IMR-90 (cell line): ENCODE results near the gene B4GALNT2. TPM values are rescaled to one million over a fixed set of nuclear protein-coding genes. Genes with fewer than 3 reads are reported as not detected.

Experiments
- ATAC-seq: fragments of 200-7000 bp; cut with Tn5 transposase; 2 replicates; pipeline ENCODE4 v1.9.1; 2020; ENCODE audit warnings: low read depth, mild to moderate bottlenecking, moderate library complexity
- BruUV-seq: library from RNA; stranded (reverse); fragments of 400-500 nt; replicated peaks from 2 replicates; lab custom pipeline; 2021; lab: Mats Ljungman, UMichigan
- CTCF ChIA-PET: fragments of 300-600 bp; formaldehyde crosslinking; extraction: SDS; loops from one replicate; lab custom pipeline; 2021; ENCODE audit warnings: antibody characterized with exemption; lab: Yijun Ruan, JAX
- POLR2A ChIA-PET: fragments of 300-600 bp; sonication (Branson Sonifier 250); formaldehyde crosslinking; loops from one replicate; lab custom pipeline; 2022; ENCODE audit warnings: antibody characterized with exemption; ENCODE audit not compliant: unreplicated experiment; lab: Charles Lee
- DNase-seq: peaks from one replicate; pipeline ENCODE4 v3.0.0; 2013
- H2AFZ ChIP-seq: replicated peaks from 2 replicates; pipeline ENCODE3; 2013; ENCODE audit warnings: low read length, mild to moderate bottlenecking; ENCODE audit not compliant: poor library complexity
- H2AK5ac ChIP-seq: 2 replicates; pipeline ENCODE4 v1.6.1; 2013; ENCODE audit warnings: low read depth, low read length, inconsistent platforms
- H2AK9ac ChIP-seq: replicated peaks from 2 replicates; pipeline ENCODE3; 2013; ENCODE audit warnings: mild to moderate bottlenecking, low read depth, low read length, moderate library complexity; ENCODE audit not compliant: poor library complexity
- H2BK120ac ChIP-seq: 2 replicates; pipeline ENCODE4 v1.6.1; 2013; ENCODE audit warnings: low read depth, low read length, inconsistent platforms
- H2BK15ac ChIP-seq: 3 replicates; pipeline ENCODE4 v1.6.1; 2013; ENCODE audit warnings: low read depth, low read length, inconsistent platforms
- H2BK20ac ChIP-seq: 2 replicates; pipeline ENCODE4 v1.6.1; 2013; ENCODE audit warnings: low read depth, mild to moderate bottlenecking, inconsistent platforms, low read length, moderate library complexity
- H2BK5ac ChIP-seq: 2 replicates; pipeline ENCODE4 v1.6.1; 2013; ENCODE audit warnings: mild to moderate bottlenecking, low read depth, low read length, inconsistent platforms; ENCODE audit not compliant: poor library complexity, severe bottlenecking
- H3K14ac ChIP-seq: replicated peaks from 2 replicates; pipeline ENCODE4 v1.6.1; 2013; ENCODE audit warnings: low read depth, low read length, inconsistent platforms
- H3K18ac ChIP-seq: 2 replicates; pipeline ENCODE4 v1.6.1; 2013; ENCODE audit warnings: low read depth, low read length, control low read depth
- H3K23ac ChIP-seq: 2 replicates; pipeline ENCODE4 v1.6.1; 2013; ENCODE audit warnings: low read depth, low read length, inconsistent platforms
- H3K27ac ChIP-seq: 2 replicates; pipeline ENCODE4 v1.5.1; 2013; ENCODE audit warnings: mild to moderate bottlenecking, control low read depth, low read length; ENCODE audit not compliant: insufficient read depth
- H3K27me3 ChIP-seq: 2 replicates; pipeline ENCODE4 v1.6.1; 2013; ENCODE audit warnings: low read length; ENCODE audit not compliant: control insufficient read depth, insufficient read depth
- H3K36me3 ChIP-seq: 2 replicates; pipeline ENCODE4 v1.6.1; 2013; ENCODE audit warnings: low read length, mixed read lengths; ENCODE audit not compliant: control insufficient read depth, insufficient read depth
- H3K4ac ChIP-seq: 2 replicates; pipeline ENCODE4 v1.6.1; 2013; ENCODE audit warnings: low read depth, low read length, inconsistent platforms
- H3K4me1 ChIP-seq: 2 replicates; pipeline ENCODE4 v1.6.1; 2013; ENCODE audit warnings: low read length, mixed read lengths; ENCODE audit not compliant: control insufficient read depth, insufficient read depth
- H3K4me2 ChIP-seq: 2 replicates; pipeline ENCODE4 v1.6.1; 2013; ENCODE audit warnings: low read depth, mild to moderate bottlenecking, control low read depth, low read length, moderate library complexity
- H3K4me3 ChIP-seq: 2 replicates; pipeline ENCODE4 v1.5.1; 2013; ENCODE audit warnings: low read depth, mild to moderate bottlenecking, control low read depth, low read length, moderate library complexity; ENCODE audit not compliant: insufficient read depth
- H3K56ac ChIP-seq: 2 replicates; pipeline ENCODE4 v1.6.1; 2013; ENCODE audit warnings: low read length, inconsistent platforms; ENCODE audit not compliant: insufficient read depth; ENCODE audit errors: extremely low read depth
- H3K79me1 ChIP-seq, 2 experiments: 2 replicates each; pipeline ENCODE4 v1.6.1; 2013; ENCODE audit warnings: low read length in 2 of 2, inconsistent platforms in 1 of 2, low read depth in 1 of 2
- H3K9ac ChIP-seq: 2 replicates; pipeline ENCODE4 v1.6.1; 2013; ENCODE audit warnings: low read depth, low read length, control low read depth
- H3K9me1 ChIP-seq: 2 replicates; pipeline ENCODE4 v1.6.1; 2013; ENCODE audit warnings: low read length, inconsistent platforms; ENCODE audit not compliant: insufficient read depth
- H3K9me3 ChIP-seq: 2 replicates; pipeline ENCODE4 v1.6.1; 2013; ENCODE audit warnings: low read length; ENCODE audit not compliant: control insufficient read depth, insufficient read depth
- H4K20me1 ChIP-seq: 2 replicates; pipeline ENCODE4 v1.6.1; 2013; ENCODE audit warnings: low read length, inconsistent platforms; ENCODE audit not compliant: insufficient read depth
- H4K5ac ChIP-seq: 2 replicates; pipeline ENCODE4 v1.6.1; 2013; ENCODE audit warnings: mild to moderate bottlenecking, low read depth, low read length, control low read depth
- H4K8ac ChIP-seq, 2 experiments: 2 replicates each; pipeline ENCODE4 v1.6.1; 2013; ENCODE audit warnings: low read depth in 2 of 2, low read length in 2 of 2, control low read depth in 1 of 2, inconsistent platforms in 1 of 2
- H4K91ac ChIP-seq: 2 replicates; pipeline ENCODE4 v1.6.1; 2013; ENCODE audit warnings: low read depth, low read length, inconsistent platforms; ENCODE audit not compliant: insufficient read depth
- BHLHE40 ChIP-seq: fragments of 150-350 bp; IDR thresholded peaks from 2 replicates; pipeline ENCODE4 v1.6.1; 2016; ENCODE audit warnings: mild to moderate bottlenecking, low read depth, low read length
- CEBPB ChIP-seq: IDR thresholded peaks from 2 replicates; pipeline ENCODE4 v1.6.1; 2012; ENCODE audit warnings: low read depth, low read length, improper control_type of control experiment
- FOS ChIP-seq: fragments of 150-350 bp; IDR thresholded peaks from 2 replicates; pipeline ENCODE4 v1.6.1; 2016; ENCODE audit warnings: low read depth, low read length
- RCOR1 ChIP-seq: IDR thresholded peaks from 2 replicates; pipeline ENCODE4 v1.6.1; 2012; ENCODE audit warnings: mild to moderate bottlenecking, low read length, improper control_type of control experiment; ENCODE audit not compliant: insufficient replicate concordance
- SMC3 ChIP-seq: fragments of 150-350 bp; IDR thresholded peaks from 2 replicates; pipeline ENCODE4 v1.6.1; 2016; ENCODE audit warnings: low read depth, mild to moderate bottlenecking, antibody characterized with exemption, low read length, moderate library complexity
- WGBS, 2 experiments: methylation state at CpG; one replicate each; pipeline versions ENCODE4 v1.1.5 to v1.1.7; 2013; ENCODE audit warnings: missing lambda C conversion rate in 2 of 2; ENCODE audit not compliant: insufficient read length in 1 of 2; ENCODE audit errors: extremely low coverage in 2 of 2; 5-methylcytosine and 5-hydroxymethylcytosine counted together
- dilution Hi-C: fragments of 300-500 bp; cut with HindIII; formaldehyde crosslinking; loops from one replicate; pipeline ENCODE4 v1.14.3; 2018; ENCODE audit warnings: low sequenced_read_pairs; ENCODE audit not compliant: unreplicated experiment
- in situ Hi-C: fragments of 300-500 bp; cut with MboI; formaldehyde crosslinking; loops from 3 replicates; pipeline ENCODE4 v1.14.3; 2019; ENCODE audit warnings: low sequenced_read_pairs, inconsistent platforms, mixed read lengths
- intact Hi-C: fragments of 100-400 bp; cut with micrococcal nuclease; formaldehyde crosslinking; loops from 2 replicates; pipeline ENCODE4 v1.10.0; 2022
- polyA plus RNA-seq, 3 experiments: library from polyadenylated mRNA; depleted of rRNA; stranded (reverse); fragments of >200 nt; gene quantifications; 2 replicates each; pipeline ENCODE4 v1.2.3, GENCODE V29; 2012; ENCODE audit warnings: low replicate concordance in 1 of 3
- total RNA-seq: library from RNA; depleted of rRNA; stranded (reverse); fragments of >200 nt; gene quantifications from 2 replicates; pipeline ENCODE4 v1.2.3, GENCODE V29; 2012
- TF ChIP-seq, protein P1 (sequence below): fragments of 150-350 bp; IDR thresholded peaks from 2 replicates; pipeline ENCODE4 v1.6.1; 2016; ENCODE audit warnings: low read depth, mild to moderate bottlenecking, low read length, moderate library complexity, borderline replicate concordance

Gene B4GALNT2
- total and polyA plus RNA-seq, 2 of the 4 experiments (the other 2 are of a cell fraction) = not detected

DNA sequence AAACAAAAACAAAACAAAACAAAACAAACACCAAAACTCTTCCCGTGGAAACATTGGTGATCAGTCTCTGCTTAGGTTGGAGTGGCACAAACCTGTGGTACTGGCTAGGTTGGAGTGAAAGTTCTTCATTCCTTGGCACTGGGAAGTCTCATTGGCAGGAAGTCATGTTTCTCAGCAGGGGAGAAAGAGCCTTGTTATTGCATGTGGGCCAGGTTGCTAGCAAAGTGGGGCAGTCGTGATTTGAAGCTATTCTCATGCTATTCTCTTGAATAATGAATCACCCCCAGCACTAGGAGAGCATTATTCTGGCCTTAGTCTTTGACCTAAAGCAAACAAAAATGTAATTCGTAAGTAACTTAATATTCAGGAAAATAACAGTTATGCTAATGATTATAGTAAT is 24.3 kb upstream of the B4GALNT2 start:
- no peaks in the 10 kb centered on the region for H3K9me3 ChIP-seq
- peak overlapping the region; percentile 14 to 17; a peak in 2 of 4 replicates for H4K8ac ChIP-seq
- H3K23ac ChIP-seq = peak overlapping the region; percentile 26; the same call in 1 of the 2 replicates
- peak overlapping the region; percentile 28; the same call in 1 of the 2 replicates for H3K27ac ChIP-seq
- peak overlapping the region; percentile 69 for H2BK120ac ChIP-seq
- no peak overlapping the region for H2AK9ac ChIP-seq
- in situ Hi-C loops (no loop called here), intact Hi-C loops (no loop called here), dilution Hi-C loops (no loop called here)
- peak; percentile 45 for ATAC-seq
- no peaks in the 10 kb centered on the region for H3K27me3 ChIP-seq
- peak overlapping the region; percentile 85; the same call in 1 of the 2 replicates for H4K5ac ChIP-seq
- POLR2A ChIA-PET = no interaction called here
- TF ChIP-seq, protein P1, sequence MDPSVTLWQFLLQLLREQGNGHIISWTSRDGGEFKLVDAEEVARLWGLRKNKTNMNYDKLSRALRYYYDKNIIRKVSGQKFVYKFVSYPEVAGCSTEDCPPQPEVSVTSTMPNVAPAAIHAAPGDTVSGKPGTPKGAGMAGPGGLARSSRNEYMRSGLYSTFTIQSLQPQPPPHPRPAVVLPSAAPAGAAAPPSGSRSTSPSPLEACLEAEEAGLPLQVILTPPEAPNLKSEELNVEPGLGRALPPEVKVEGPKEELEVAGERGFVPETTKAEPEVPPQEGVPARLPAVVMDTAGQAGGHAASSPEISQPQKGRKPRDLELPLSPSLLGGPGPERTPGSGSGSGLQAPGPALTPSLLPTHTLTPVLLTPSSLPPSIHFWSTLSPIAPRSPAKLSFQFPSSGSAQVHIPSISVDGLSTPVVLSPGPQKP = no peak
- TF ChIP-seq BHLHE40 (0 out of 2 replicates have a peak, but pooled peaks have one; percentile 22), SMC3 (no peak), CEBPB (peak; percentile 45; the same call in 1 of the 2 replicates), RCOR1 (no peak), FOS (peak; percentile 39; the same call in 1 of the 2 replicates)
- H3K56ac ChIP-seq = 0 out of 2 replicates have a peak overlapping the region, but pooled peaks have one; percentile 0
- H4K91ac ChIP-seq = peak overlapping the region; percentile 39; the same call in 1 of the 2 replicates
- peak overlapping the region; percentile 60 for H2BK20ac ChIP-seq
- peak overlapping the region; percentile 80 for H2BK5ac ChIP-seq
- H3K4ac ChIP-seq = peak overlapping the region; percentile 53
- H4K20me1 ChIP-seq = no peaks in the 10 kb centered on the region
- peak; percentile 85 for DNase-seq
- peaks cover 11% of the 10 kb centered on the region for H3K4me1 ChIP-seq
- no peaks in the 10 kb centered on the region; a peak in 1 of 4 replicates for H3K79me1 ChIP-seq
- CTCF ChIA-PET = no interaction called here
- H3K14ac ChIP-seq = peak overlapping the region; percentile 8
- H3K4me3 ChIP-seq = no peak overlapping the region
- no TSS peak for BruUV-seq
- H3K18ac ChIP-seq = peak overlapping the region; percentile 79; the same call in 1 of the 2 replicates
- peak overlapping the region; percentile 19 for H2AFZ ChIP-seq
- H2BK15ac ChIP-seq = peak overlapping the region; percentile 10; the same call in 1 of the 3 replicates
- peak overlapping the region; percentile 2; the same call in 1 of the 2 replicates for H2AK5ac ChIP-seq
- no peak overlapping the region for H3K9ac ChIP-seq
- no peaks in the 10 kb centered on the region for H3K36me3 ChIP-seq
- H3K9me1 ChIP-seq = peaks cover 20% of the 10 kb centered on the region
- no CpG with 5 or more reads among the region's 3 CpGs for WGBS, 2 experiments
- peak overlapping the region; percentile 52; the same call in 1 of the 2 replicates for H3K4me2 ChIP-seq
